Measurements from ENCODE around the gene LY86. TPM values are rescaled to one million over a fixed set of nuclear protein-coding genes. Genes with fewer than 3 reads are reported as not detected.
"Not testable (repeated sequence)": the region's sequence is repeated elsewhere in the genome, so short reads cannot be mapped to it uniquely, and the experiment has no call there.

Gene LY86
- total RNA-seq, 3 donors from 2014 or later: 1.2 to 2.8 (median 1.6) TPM

DNA sequence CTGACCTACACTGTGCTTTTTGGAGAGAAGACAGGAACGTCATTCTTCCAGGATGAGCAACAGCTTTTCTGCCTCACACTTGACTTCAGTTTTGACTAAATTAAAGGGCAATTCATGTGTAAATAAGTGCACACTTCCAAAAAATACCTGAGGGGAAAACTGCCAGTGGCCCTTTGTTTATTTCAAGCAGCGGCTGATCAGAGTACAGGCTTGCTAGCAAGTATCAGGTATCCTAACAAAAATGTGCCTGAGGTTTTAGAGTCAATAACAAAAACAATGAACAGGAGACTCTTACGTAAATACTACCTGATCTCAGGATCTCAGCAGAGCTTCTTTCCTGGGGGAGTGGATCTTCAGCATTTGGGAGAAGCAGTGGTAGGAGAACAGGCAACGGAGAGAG, 12.4 kb downstream of the LY86 start:
- no peak for ATAC-seq
- no peak for DNase-seq
- TF ChIP-seq, protein P1, sequence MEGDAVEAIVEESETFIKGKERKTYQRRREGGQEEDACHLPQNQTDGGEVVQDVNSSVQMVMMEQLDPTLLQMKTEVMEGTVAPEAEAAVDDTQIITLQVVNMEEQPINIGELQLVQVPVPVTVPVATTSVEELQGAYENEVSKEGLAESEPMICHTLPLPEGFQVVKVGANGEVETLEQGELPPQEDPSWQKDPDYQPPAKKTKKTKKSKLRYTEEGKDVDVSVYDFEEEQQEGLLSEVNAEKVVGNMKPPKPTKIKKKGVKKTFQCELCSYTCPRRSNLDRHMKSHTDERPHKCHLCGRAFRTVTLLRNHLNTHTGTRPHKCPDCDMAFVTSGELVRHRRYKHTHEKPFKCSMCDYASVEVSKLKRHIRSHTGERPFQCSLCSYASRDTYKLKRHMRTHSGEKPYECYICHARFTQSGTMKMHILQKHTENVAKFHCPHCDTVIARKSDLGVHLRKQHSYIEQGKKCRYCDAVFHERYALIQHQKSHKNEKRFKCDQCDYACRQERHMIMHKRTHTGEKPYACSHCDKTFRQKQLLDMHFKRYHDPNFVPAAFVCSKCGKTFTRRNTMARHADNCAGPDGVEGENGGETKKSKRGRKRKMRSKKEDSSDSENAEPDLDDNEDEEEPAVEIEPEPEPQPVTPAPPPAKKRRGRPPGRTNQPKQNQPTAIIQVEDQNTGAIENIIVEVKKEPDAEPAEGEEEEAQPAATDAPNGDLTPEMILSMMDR (IDR thresholded peaks at IDR 0.05): no peak
- intact Hi-C loops (cut with DNase I, micrococcal nuclease): no loop called here
- no peaks in the 10 kb centered on the region for H3K4me1 ChIP-seq (ENCODE audit: low read depth)
- no peak overlapping the region for H3K4me3 ChIP-seq
- peaks cover 11% of the 10 kb centered on the region for H3K9me3 ChIP-seq
- no peaks in the 10 kb centered on the region for H3K36me3 ChIP-seq (ENCODE audit: low read depth)

DNA sequence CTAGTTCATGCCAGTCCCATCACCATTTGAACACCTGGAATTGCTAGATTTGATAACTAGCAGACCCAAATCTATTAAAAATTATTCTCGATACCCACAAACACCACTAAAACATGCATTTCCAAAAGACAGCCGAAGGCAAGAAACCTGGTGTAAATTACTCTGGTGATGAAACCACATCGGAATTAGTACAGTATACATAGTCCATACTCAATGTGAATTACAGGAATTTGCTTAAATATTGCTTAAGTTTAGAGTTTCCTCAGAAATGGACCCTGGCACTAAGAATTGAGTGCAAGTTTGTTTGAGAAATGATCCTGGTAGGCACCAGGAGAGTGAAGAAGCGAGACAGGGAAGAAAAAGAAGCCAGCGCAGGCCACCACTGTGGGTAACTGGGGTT, 13.7 kb downstream of the LY86 start:
- Histone ChIP-seq H3K9me3 (peaks cover 11% of the 10 kb centered on the region), H3K4me3 (no peak overlapping the region), H3K36me3 (ENCODE audit: low read depth) (no peaks in the 10 kb centered on the region), H3K4me1 (ENCODE audit: low read depth) (no peaks in the 10 kb centered on the region)
- intact Hi-C loops (cut with DNase I, micrococcal nuclease): no loop called here
- DNase-seq: no peak
- TF ChIP-seq, protein P1 (IDR thresholded peaks at IDR 0.05): no peak
- ATAC-seq: no peak

DNA sequence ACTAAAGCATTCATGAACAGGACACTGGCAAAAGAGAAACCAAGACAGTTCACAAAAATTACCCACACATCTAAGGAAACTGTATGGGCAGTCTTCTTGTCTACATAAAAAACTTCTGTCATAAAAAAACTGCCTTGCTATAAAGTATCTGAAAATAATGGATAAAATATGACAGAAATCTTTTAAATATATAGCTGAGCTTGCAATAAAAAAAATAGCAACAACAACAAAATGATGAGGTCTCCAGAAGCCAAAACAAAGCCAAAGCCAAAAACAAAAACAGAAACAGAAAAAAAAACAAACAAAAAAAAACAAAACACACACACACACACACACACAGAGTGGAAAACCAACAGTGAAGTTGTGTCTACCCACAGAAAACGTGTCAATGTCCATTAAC, 14.8 kb downstream of the LY86 start:
- intact Hi-C loops (cut with DNase I, micrococcal nuclease): no loop called here
- TF ChIP-seq, protein P1 (IDR thresholded peaks at IDR 0.05): no peak
- no peak for ATAC-seq
- Histone ChIP-seq H3K9me3 (peaks cover 11% of the 10 kb centered on the region), H3K4me3 (no peak overlapping the region), H3K36me3 (ENCODE audit: low read depth) (no peaks in the 10 kb centered on the region), H3K4me1 (ENCODE audit: low read depth) (no peaks in the 10 kb centered on the region)
- no peak for DNase-seq

DNA sequence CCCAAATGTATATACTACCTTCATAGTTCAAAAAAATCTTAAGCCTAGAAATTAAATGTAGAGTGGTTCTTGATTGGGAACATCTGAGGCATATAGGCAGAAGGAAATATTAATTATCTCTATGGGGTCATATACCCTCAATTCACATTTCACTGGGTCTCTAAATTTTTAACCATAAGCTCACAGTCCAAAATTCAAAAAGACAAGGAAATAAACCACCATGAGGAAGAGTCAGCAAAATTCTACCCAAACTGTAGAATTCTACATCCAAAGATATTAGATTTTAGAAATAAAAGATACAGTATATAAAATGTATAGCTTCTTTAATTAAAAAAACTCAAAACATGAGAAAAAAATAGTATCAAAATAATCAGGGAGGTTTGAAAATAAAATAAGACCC, 15.5 kb downstream of the LY86 start:
- H3K36me3 ChIP-seq (ENCODE audit: low read depth): no peaks in the 10 kb centered on the region
- DNase-seq: no peak
- peaks cover 11% of the 10 kb centered on the region for H3K9me3 ChIP-seq
- no peak overlapping the region for H3K4me3 ChIP-seq
- TF ChIP-seq, protein P1 (IDR thresholded peaks at IDR 0.05): no peak
- intact Hi-C loops (cut with DNase I, micrococcal nuclease): no loop called here
- H3K4me1 ChIP-seq (ENCODE audit: low read depth): no peaks in the 10 kb centered on the region
- no peak for ATAC-seq

DNA sequence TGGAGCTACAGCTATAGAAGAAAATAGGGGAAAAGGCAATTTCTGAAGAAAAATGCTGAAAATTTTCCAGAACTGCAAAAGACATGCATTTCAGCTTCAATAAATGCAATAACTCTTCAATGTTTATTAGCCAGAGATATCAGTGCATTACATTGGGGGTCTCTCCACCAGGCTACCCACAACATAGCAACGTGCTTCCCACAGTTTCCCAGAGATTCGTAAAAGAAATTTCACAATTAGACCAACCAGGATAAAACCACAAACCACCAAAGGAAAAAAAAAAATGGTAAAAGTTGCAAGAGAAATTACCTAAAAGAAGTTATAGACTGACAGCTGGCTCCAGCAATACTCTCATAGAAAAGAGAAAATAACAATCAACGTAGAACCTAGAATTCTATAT, 16.0 kb downstream of the LY86 start:
- Histone ChIP-seq H3K9me3 (peaks cover 11% of the 10 kb centered on the region), H3K4me1 (ENCODE audit: low read depth) (no peaks in the 10 kb centered on the region), H3K4me3 (no peak overlapping the region), H3K36me3 (ENCODE audit: low read depth) (no peaks in the 10 kb centered on the region)
- TF ChIP-seq, protein P1 (IDR thresholded peaks at IDR 0.05): no peak
- ATAC-seq: no peak
- intact Hi-C loops (cut with DNase I, micrococcal nuclease): no loop called here
- no peak for DNase-seq

DNA sequence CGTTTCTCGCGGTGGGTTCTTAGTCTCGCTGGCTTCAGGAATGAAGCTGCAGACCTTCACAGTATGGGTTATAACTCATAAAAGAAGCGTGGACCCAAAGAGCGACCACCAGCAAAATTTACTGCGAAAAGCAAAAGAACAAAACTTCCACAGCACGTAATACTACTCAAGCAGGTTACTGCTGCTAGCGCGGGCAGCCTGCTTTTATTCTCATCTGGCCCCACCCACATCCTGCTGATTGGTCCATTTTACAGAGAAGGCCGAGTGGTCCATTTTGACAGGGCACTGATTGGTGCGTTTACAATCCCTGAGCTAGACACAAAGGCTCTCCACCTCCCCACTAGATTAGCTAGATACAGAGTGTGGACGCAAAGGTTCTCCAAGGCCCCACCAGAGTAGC, 17.4 kb downstream of the LY86 start:
- Histone ChIP-seq H3K4me1 (ENCODE audit: low read depth) (no peaks in the 10 kb centered on the region), H3K9me3 (peaks cover 11% of the 10 kb centered on the region), H3K36me3 (ENCODE audit: low read depth) (no peaks in the 10 kb centered on the region), H3K4me3 (no peak overlapping the region)
- ATAC-seq (no peak), DNase-seq (no peak)
- TF ChIP-seq, protein P1 (IDR thresholded peaks at IDR 0.05): no peak
- intact Hi-C loops (cut with DNase I, micrococcal nuclease): no loop called here

DNA sequence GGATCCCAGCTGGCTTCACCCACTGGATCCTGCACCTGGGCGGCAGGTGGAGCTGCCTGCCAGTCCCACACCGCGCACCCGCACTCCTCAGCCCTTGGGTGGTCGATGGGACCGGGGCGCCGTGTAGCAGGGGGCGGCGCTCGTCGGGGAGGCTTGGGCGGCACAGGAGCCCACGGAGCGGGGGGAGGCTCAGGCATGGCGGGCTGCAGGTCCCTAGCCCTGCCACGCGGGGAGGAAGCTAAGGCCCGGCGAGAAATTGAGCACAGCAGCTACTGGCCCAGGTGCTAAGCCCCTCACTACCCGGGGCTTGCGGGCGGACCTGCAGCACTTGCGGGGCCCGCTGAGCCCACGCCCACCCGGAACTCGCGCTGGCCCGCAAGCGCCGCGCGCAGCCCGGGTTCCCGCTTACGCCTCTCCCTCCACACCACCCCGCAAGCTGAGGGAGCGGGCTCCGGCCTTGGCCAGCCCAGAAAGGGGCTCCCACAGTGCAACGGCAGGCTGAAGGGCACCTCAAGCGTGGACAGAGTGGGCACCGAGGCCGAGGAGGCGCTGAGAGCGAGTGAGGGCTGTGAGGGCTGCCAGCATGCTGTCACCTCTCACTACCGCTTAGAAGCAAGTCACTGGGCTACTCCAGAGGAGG, 18.0 kb downstream of the LY86 start:
- intact Hi-C loops (cut with DNase I, micrococcal nuclease); H3K36me3 ChIP-seq (ENCODE audit: low read depth); DNase-seq; H3K4me1 ChIP-seq (ENCODE audit: low read depth); H3K4me3 ChIP-seq; ATAC-seq: not testable (repeated sequence)
- H3K9me3 ChIP-seq: peaks cover 11% of the 10 kb centered on the region

Data from mucosa of descending colon (tissue), 3 donors.